GM21786 (cell line): ENCODE data around the gene MYO5C.
"Not testable (repeated sequence)": the region's sequence is repeated elsewhere in the genome, so short reads cannot be mapped to it uniquely, and the experiment has no call there.

Source experiments
- ATAC-seq: cut with Tn5 transposase; IDR thresholded peaks from one replicate; pipeline ENCODE4 v1.9.1; 2021; ENCODE audit not compliant: unreplicated experiment

The MYO5C gene

DNA sequence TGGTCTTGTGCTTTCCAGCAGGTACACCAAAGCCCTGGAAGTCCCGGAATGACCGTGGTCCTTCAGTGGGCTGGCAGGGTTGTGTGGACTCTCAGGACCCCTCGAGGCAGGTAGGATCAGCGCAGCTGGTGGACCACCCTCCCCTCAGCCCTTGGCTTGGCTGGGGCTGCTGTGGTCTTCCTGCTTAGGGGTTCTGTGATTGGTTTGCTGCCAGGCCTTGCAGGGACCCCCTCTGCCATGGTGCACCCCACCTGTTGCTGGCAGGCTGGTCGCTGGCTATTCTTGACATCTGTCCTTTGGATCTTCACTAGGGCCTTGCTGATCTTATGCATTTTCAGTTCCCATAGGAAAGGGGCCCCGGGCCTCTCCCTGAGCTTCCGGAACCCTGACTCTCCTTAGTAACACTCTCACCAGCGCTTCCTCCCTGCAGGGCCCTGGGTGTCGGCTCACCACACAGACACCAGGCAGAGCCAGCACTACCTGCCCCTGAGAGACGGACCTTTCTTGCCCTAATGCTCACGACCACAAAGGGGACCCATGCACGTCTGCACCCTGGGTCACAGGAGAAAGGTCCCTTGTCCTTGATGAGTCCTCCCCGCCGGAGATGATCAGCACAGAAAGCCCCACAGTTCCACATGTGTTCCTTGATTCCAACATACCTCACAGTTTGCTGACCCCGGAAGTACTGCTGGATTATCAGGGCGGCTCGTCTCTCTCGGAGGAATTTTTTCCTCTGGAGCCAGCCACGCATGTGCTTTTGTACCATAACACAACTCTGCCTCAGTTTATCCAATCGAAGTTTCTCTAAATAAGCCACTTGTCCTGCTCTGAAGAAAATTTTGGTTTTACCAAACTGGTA, 51.7 kb downstream of the MYO5C start:
- ATAC-seq: no peak

GRCh38 chr15:52243286-52243685, 52.3 kb downstream of the MYO5C start:
- ATAC-seq: no peak

GRCh38 chr15:52241489-52241888, 54.1 kb downstream of the MYO5C start:
- ATAC-seq: no peak

GRCh38 chr15:52240166-52240565, 55.4 kb downstream of the MYO5C start:
- no peak for ATAC-seq

DNA sequence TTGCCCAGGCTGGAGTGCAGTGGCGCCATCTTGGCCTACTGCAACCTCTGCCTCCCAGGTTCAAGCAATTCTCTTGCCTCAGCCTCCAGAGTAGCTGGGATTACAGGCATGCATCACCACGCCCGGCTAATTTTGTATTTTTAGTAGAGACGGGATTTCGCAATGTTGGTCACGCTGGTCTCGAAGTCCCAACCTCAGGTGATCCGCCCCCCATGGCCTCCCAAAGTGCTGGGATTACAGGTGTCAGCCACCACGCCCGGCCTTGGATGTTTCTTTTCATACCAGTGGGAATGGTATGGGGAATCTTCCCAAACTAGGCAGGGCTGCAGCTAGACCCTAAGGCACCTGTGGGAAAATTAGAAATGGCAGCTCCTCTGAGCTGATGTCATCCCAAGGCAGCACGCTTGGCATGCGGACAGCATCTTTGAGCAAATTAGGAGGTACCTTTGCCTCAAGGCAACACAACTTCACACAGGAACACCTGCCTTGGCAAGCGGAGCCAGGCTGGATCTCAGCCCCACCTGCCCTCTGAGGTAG, 56.5 kb downstream of the MYO5C start:
- ATAC-seq: not testable (repeated sequence)

- no peak for ATAC-seq
Measured at GRCh38 chr15:52238149-52238548, 57.5 kb downstream of the MYO5C start.

- ATAC-seq: no peak
Measured at GRCh38 chr15:52236013-52236412, 59.6 kb downstream of the MYO5C start.

- peak; percentile 44 for ATAC-seq
Measured at GRCh38 chr15:52234596-52235541, 60.7 kb downstream of the MYO5C start.

- peak; percentile 28 for ATAC-seq
Measured at GRCh38 chr15:52233405-52233804, 62.2 kb downstream of the MYO5C start.

- ATAC-seq: peak; percentile 47
Measured at GRCh38 chr15:52232327-52232726, 63.3 kb downstream of the MYO5C start.

- ATAC-seq: no peak
Measured at GRCh38 chr15:52230073-52230472, 65.5 kb downstream of the MYO5C start.

DNA sequence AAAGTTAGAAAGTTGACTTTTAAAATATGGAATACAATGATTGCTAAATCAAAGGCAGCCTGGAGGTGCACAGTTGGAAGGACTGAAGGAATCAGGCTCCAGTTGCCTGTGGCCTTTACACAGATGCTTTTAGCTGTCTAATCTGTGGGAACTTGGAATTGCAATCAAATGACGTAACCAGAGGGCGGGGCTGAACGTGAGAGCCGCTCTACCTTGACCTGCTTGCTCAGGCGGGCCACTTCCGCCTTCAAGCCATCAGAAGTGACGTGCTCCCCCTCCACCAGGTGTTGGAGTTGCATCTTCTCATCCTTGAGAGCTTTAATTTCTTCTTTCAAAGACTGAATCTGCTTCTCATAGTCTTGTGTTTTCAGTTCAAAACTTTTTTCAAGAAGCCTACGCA, 66.7 kb downstream of the MYO5C start:
- ATAC-seq: no peak

DNA sequence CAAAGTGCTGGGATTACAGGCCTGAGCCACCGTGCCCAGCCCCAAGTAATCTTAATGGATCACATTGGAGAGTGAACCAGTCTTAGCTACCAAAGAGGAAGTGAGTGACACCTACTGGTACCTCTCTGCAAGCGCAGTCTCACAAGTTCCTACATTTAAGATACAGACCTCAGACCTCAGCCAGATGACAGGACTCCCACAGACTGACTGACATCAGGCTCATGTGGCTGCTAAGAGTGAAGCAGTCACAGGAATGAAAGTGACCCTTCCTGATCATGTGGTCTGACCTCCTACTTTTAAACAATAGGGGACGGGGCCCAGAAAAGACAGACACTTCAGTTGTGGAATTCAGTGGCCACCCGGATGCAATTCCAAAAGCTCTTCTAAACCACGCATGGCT, 68.1 kb downstream of the MYO5C start:
- ATAC-seq: peak; percentile 52

DNA sequence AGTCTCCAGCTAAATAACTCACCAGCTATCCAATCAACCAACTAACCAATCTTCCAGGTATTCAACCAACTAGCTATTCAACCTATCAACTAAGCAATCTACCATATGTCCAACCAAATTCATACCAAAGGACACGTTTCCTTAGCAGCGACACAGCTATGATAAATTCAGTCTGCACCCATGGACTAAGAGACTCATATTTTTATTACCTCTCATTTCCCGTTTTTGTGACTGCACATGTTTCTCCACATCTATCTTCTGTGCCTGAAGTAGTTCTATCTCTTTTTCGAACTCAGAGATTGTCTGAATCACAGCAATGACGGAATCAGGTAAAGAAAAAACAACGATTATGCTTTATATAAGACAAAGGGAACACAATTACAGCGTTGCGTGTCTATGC, 70.4 kb downstream of the MYO5C start:
- no peak for ATAC-seq

DNA sequence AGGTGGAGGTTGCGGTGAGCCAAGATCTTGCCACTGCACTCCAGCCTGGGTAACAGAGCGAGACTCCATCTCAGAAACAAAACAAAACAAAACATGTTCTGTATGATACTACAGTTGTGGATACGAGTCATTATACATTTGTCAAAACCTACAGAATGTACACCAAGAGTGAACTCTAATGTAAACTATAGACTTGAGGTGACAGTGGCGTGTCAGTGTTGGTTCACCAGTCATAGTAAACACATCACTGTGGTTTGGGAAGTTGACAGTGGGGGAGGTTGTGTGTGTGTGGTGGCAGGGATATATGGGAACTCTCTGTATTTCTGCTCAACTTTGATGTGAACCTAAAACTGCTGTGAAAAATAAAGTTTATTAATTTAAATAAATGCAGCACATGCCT, 71.4 kb downstream of the MYO5C start:
- peak; percentile 33 for ATAC-seq

DNA sequence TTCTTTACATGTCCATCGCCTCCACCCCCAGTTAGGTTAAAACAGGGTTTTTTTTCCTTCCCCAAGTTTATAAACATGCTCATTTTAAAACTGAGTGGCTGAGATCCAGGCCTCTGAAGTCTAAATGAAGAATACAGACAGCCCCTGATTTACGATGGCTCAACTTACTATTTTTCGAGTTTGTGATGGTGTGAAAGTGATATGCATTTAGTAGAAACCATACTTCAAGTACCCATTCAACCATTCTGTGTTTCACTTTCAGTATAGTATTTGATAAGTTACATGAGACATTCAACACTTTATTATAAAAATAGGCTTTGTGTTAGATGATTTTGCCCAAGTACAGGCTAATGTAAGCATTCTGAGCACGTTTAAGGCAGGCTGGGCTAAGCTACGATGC, 73.9 kb downstream of the MYO5C start:
- ATAC-seq: peak; percentile 40

DNA sequence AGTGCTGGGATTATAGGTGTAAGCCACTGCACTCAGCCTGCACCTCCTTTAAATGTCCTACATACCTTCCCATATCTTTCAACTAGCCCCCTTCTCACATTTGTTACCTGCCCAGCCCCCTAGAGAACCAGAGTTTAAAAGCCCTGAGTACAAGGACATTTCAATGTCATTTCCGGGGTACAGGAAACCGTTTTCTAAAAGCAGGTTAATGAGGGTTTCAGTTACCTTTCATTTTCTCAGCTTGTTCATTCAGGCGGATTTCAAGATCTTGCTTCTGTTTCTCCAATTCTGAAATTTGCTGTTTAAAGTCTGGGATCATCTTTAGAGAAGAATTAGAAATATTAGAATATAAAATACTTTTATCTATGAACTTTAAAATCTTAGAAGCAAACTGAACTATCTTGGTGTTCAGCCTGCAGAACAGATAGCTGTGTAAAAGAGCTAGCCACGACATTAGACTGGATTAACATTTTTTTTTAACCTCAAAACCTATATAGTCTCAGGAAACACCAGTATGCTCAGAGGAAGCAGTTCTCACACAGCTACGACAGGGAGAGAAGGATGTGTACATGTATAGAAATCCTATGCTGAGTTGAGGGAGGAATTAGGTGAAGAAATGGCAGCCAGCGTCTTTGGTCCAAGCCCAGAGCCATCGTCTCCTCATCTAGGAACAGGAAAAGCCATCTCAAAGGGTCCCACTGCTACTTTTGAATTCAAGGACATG, 74.5 kb downstream of the MYO5C start:
- ATAC-seq: peak; percentile 34

DNA sequence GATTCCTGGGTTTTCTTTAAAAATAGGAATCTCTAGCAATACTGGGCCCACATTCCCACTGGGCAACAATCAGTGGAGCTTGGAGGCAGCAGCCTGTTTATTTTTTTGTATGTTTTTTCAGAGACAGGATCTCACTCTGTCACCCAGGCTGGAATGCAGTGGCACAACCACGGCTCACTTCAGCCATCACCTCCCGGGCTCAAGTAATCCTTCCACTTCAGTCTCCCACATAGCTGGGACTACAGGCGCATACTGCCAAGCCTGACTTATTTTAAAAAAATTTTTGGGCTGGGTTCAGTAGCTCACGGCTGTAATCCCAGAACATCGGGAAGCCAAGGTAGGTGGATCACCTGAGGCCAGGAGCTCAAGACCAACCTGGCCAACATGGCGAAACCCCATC, 75.4 kb downstream of the MYO5C start:
- ATAC-seq: no peak

- ATAC-seq: no peak
Measured at GRCh38 chr15:52218816-52219215, 76.8 kb downstream of the MYO5C start.

- no peak for ATAC-seq
Measured at GRCh38 chr15:52218371-52218770, 77.2 kb downstream of the MYO5C start.

DNA sequence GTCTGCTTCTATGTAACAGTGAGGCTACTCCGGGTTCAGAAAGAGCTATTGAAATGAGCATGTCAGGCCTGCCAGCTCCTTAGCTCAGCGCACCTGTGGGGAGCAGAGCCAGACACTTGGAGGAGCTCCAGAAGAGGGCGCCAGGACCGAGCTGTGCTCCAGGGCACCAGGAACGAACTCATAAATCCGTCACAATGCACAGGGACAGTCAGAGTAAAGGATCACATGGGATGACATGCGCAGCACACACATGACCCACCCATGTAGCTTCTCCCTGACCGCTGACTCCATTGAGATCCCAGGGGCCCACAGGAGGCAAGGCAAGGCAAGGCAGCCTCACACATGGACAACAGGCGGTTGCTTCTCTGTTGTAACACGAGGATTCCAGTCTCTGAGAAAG, 78.4 kb downstream of the MYO5C start:
- no peak for ATAC-seq
